Stomach (tissue), 4 donors: ENCODE results near the gene CASP12.
"Not testable (repeated sequence)": the region's sequence is repeated elsewhere in the genome, so short reads cannot be mapped to it uniquely, and the experiment has no call there.

Experiments used
- POLR2A ChIP-seq, 4 donors: fragments of 450-650 bp; IDR thresholded peaks; one replicate each; pipeline ENCODE4 v1.6.1; 2016; ENCODE audit warnings: antibody characterized with exemption in 4 of 4, control low read depth in 2 of 4, mild to moderate bottlenecking in 1 of 4, moderate library complexity in 1 of 4
- TF ChIP-seq, protein P1 (sequence below), 7 experiments: fragments of 450-650 bp in 4 of 7; fragments of 200-600 bp in 3 of 7; sonication (generic) in 3 of 7; IDR thresholded peaks; one replicate each; pipeline ENCODE4 v1.5.1; 2016 to 2019; ENCODE audit warnings: antibody characterized with exemption in 7 of 7, control low read depth in 2 of 7, mild to moderate bottlenecking in 1 of 7

DNA sequence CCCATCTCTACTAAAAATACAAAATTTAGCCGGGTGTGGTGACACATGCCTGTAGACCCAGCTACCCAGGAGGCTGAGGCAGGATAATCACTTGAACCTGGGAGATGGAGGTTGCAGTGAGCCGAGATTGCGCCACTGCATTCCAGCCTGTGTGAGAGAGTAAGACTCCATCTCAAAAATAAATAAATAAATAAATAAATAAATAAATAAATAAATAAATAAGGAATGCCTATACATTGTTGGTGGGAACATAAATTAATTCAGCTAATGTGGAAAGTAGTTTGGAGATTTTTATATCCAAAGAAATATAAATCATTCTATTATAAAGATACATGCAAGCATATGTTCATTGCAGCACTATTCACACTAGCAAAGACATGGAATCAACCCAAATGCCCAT, 35.8 kb upstream of the CASP12 start:
- TF ChIP-seq, protein P1, sequence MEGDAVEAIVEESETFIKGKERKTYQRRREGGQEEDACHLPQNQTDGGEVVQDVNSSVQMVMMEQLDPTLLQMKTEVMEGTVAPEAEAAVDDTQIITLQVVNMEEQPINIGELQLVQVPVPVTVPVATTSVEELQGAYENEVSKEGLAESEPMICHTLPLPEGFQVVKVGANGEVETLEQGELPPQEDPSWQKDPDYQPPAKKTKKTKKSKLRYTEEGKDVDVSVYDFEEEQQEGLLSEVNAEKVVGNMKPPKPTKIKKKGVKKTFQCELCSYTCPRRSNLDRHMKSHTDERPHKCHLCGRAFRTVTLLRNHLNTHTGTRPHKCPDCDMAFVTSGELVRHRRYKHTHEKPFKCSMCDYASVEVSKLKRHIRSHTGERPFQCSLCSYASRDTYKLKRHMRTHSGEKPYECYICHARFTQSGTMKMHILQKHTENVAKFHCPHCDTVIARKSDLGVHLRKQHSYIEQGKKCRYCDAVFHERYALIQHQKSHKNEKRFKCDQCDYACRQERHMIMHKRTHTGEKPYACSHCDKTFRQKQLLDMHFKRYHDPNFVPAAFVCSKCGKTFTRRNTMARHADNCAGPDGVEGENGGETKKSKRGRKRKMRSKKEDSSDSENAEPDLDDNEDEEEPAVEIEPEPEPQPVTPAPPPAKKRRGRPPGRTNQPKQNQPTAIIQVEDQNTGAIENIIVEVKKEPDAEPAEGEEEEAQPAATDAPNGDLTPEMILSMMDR (IDR thresholded peaks at IDR 0.05) = not testable (repeated sequence)
- TF ChIP-seq POLR2A (IDR thresholded peaks at IDR 0.05) = not testable (repeated sequence)
